Suprapubic skin (tissue), 4 donors: Measurements from ENCODE around the gene EMC6. TPM values are rescaled to one million over a fixed set of nuclear protein-coding genes. Genes with fewer than 3 reads are reported as not detected.

Source experiments
- DNase-seq, 2 donors: peaks; one replicate each; pipeline ENCODE4 v3.0.0-alpha.2; 2019; ENCODE audit warnings: low spot score in 2 of 2
- H3K27ac ChIP-seq: fragments of 200-600 bp; sonication (generic); one replicate; pipeline ENCODE4 v1.5.1; 2019
- H3K27me3 ChIP-seq: fragments of 200-600 bp; sonication (generic); one replicate; pipeline ENCODE4 v1.5.1; 2019
- H3K36me3 ChIP-seq: fragments of 200-600 bp; sonication (generic); one replicate; pipeline ENCODE4 v1.5.1; 2019
- H3K4me1 ChIP-seq: fragments of 200-600 bp; sonication (generic); one replicate; pipeline ENCODE4 v1.5.1; 2019
- H3K4me3 ChIP-seq: fragments of 200-600 bp; sonication (generic); one replicate; pipeline ENCODE4 v1.5.1; 2019; ENCODE audit warnings: mild to moderate bottlenecking
- H3K9me3 ChIP-seq: fragments of 200-600 bp; sonication (generic); one replicate; pipeline ENCODE4 v1.5.1; 2019
- CTCF ChIP-seq, 2 donors: fragments of 200-600 bp in 1 of 2; fragments of 450-650 bp in 1 of 2; sonication (generic) in 1 of 2; IDR thresholded peaks; one replicate each; pipeline ENCODE4 v1.5.1; 2016 to 2019; ENCODE audit warnings: antibody characterized with exemption in 2 of 2, mild to moderate bottlenecking in 1 of 2, moderate library complexity in 1 of 2
- EP300 ChIP-seq: sonication (generic); formaldehyde crosslinking; IDR thresholded peaks from one replicate; pipeline ENCODE4 v1.6.1; 2017; ENCODE audit warnings: antibody characterized with exemption
- POLR2A ChIP-seq, 2 donors: fragments of 450-650 bp; IDR thresholded peaks; one replicate each; pipeline ENCODE4 v1.6.1; 2017; ENCODE audit warnings: antibody characterized with exemption in 2 of 2, mild to moderate bottlenecking in 2 of 2, moderate library complexity in 2 of 2
- POLR2AphosphoS5 ChIP-seq, 3 donors: sonication (generic); formaldehyde crosslinking; IDR thresholded peaks; one replicate each; pipeline ENCODE4 v1.6.1; 2017; ENCODE audit warnings: antibody characterized with exemption in 3 of 3
- WGBS: methylation state at CpG from one replicate; pipeline ENCODE4 v1.1.5; 2018; 5-methylcytosine and 5-hydroxymethylcytosine counted together
- total RNA-seq, 4 donors: library from RNA; depleted of rRNA; stranded (reverse); fragments of >200 nt; gene quantifications; one replicate each; pipeline ENCODE4 v1.1.0, GENCODE V29; 2016

EMC6 gene
- total RNA-seq, 4 donors from 2014 or later, result 3.3 to 17.6 (median 10.4) TPM

DNA sequence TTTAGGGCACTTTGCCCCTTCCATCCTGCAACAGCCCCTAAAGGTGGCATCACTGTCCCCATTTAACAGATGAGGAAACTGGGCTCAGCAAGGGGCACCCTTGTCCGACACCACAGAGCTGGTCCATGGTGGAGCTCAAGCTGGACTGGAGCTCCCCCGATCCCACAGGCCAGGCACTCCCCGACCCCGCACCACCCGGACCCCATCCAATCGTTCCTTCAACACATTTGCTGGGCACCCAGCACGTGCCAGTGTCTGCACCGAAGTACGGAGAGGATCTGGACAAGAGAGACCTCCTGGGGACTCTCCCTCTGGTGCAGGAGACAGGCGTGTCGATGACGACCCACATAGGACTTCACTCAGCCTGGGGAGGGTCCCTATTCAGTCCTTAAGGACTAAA is 13.4 kb downstream of the EMC6 start:
- no peak for DNase-seq
- TF ChIP-seq CTCF (IDR thresholded peaks at IDR 0.05) (no peak), POLR2AphosphoS5 (IDR thresholded peaks at IDR 0.05) (no peak), POLR2A (IDR thresholded peaks at IDR 0.05) (no peak), EP300 (no peak)
- Histone ChIP-seq H3K27me3 (peaks cover 34% of the 10 kb centered on the region), H3K4me1 (no peaks in the 10 kb centered on the region), H3K9me3 (no peaks in the 10 kb centered on the region), H3K27ac (no peak overlapping the region), H3K4me3 (no peak overlapping the region), H3K36me3 (no peaks in the 10 kb centered on the region)
- 90% methylated on average over 12 of the region's 12 CpGs for WGBS

DNA sequence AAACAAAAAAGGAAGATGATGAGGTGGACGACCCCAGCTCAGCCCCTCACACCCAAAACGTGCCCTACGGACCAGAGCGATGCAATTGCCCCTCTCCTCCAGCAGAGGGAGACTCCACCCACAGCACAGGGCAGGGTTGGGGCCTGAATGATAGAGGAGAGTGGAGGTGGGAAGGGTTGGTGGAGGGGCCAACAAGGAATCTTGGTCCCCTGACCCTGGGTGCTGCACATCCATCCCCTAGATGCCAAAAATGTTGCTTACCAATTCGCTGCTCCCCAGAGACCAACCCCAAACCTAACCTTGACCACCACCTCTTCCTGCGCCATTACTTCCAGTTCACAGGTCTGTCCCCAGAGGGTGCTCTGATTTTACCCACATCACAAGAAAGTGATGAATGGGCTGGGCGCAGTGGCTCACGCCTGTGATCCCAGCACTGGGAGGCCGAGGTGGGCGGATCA is 14.5 kb downstream of the EMC6 start:
- Histone ChIP-seq H3K27ac (no peak overlapping the region), H3K27me3 (peaks cover 34% of the 10 kb centered on the region), H3K4me1 (no peaks in the 10 kb centered on the region), H3K4me3 (no peak overlapping the region), H3K36me3 (no peaks in the 10 kb centered on the region), H3K9me3 (no peaks in the 10 kb centered on the region)
- no peak for DNase-seq
- WGBS, result 40% methylated on average over 10 of the region's 10 CpGs
- TF ChIP-seq CTCF (IDR thresholded peaks at IDR 0.05), result peak; percentile 52 to 88
- TF ChIP-seq POLR2AphosphoS5 (IDR thresholded peaks at IDR 0.05), result no peak
- no peak for TF ChIP-seq EP300

DNA sequence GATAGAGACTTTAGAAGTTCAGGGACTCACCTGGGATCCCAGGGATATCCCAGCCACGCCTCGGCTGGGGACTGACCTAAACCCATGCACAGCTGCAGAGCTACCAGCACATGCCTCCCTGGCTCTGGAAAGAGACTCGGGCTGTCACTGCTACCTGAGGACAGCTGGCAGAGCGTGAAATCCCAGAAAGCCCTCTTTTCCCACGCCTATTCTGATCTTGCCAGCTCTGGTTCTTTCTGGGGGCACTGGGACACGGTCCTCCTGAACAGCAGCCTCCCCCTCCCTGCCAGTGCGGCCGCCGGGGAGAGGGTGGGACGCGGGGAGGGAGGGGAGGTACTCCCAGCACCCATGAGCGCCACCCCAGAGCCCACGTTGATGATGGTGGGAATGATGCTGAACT is 16.6 kb downstream of the EMC6 start:
- H3K9me3 ChIP-seq, result no peaks in the 10 kb centered on the region
- peaks cover 34% of the 10 kb centered on the region for H3K27me3 ChIP-seq
- no peaks in the 10 kb centered on the region for H3K4me1 ChIP-seq
- no peak for TF ChIP-seq POLR2A (IDR thresholded peaks at IDR 0.05)
- TF ChIP-seq CTCF (IDR thresholded peaks at IDR 0.05), result no peak
- TF ChIP-seq EP300, result no peak
- no peak for TF ChIP-seq POLR2AphosphoS5 (IDR thresholded peaks at IDR 0.05)
- H3K36me3 ChIP-seq, result no peaks in the 10 kb centered on the region
- H3K27ac ChIP-seq, result no peak overlapping the region
- no peak for DNase-seq
- no peak overlapping the region for H3K4me3 ChIP-seq
- 0% methylated on average over 6 of the region's 13 CpGs for WGBS

DNA sequence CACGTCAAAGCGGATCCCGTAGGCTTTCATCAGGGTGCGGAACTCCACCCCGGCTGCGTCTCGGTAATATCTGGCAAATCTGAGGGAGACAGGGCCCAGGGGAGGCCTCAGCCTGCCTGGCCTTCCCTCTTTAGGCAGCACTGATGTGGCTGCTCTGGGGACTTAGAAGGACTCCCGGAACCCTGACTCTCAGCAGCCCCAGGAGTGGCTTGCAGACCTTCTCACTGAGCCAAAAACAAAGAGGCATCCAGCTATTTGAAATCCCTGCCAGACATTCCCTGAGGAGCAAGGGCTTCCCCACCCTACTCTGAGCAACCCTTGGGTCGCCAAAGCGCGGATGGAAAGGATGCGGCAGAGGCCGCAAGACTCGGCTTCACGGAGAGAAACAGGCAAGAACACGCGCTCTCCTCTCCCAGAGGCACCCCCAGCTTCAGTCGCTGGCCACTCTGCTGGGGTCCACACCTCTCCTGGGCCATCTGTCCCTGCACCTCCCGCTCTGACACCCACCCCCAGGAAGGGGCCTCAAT is 19.5 kb downstream of the EMC6 start:
- Histone ChIP-seq H3K27ac (no peak overlapping the region), H3K9me3 (no peaks in the 10 kb centered on the region), H3K4me3 (no peak overlapping the region), H3K36me3 (no peaks in the 10 kb centered on the region), H3K27me3 (peaks cover 45% of the 10 kb centered on the region), H3K4me1 (no peaks in the 10 kb centered on the region)
- no peak for TF ChIP-seq CTCF (IDR thresholded peaks at IDR 0.05)
- TF ChIP-seq POLR2AphosphoS5 (IDR thresholded peaks at IDR 0.05), result no peak
- no peak for TF ChIP-seq POLR2A (IDR thresholded peaks at IDR 0.05)
- no peak for TF ChIP-seq EP300
- WGBS, result 31% methylated on average over 3 of the region's 19 CpGs
- DNase-seq, result no peak

- TF ChIP-seq POLR2AphosphoS5 (IDR thresholded peaks at IDR 0.05) (no peak), EP300 (no peak), POLR2A (IDR thresholded peaks at IDR 0.05) (no peak), CTCF (IDR thresholded peaks at IDR 0.05) (no peak)
- no peaks in the 10 kb centered on the region for H3K4me1 ChIP-seq
- DNase-seq, result no peak
- H3K27me3 ChIP-seq, result peaks cover 45% of the 10 kb centered on the region
- no peak overlapping the region for H3K4me3 ChIP-seq
- 74% methylated on average over 3 of the region's 14 CpGs for WGBS
- no peaks in the 10 kb centered on the region for H3K36me3 ChIP-seq
- H3K27ac ChIP-seq, result no peak overlapping the region
- H3K9me3 ChIP-seq, result no peaks in the 10 kb centered on the region
Measured at GRCh38 chr17:3688852-3689261, 20.2 kb downstream of the EMC6 start.
